Parathyroid adenoma (tissue), 2 donors: ENCODE results near the gene TUBB6.

Source experiments
- H2AFZ ChIP-seq: fragments of 300-600 bp; sonication (generic); one replicate; pipeline ENCODE4 v1.7.0; 2017; ENCODE audit warnings: antibody characterized with exemption, mild to moderate bottlenecking
- H3K27ac ChIP-seq: fragments of 300-600 bp; sonication (generic); one replicate; pipeline ENCODE4 v1.7.0; 2017
- H3K27me3 ChIP-seq: fragments of 300-600 bp; sonication (generic); one replicate; pipeline ENCODE4 v1.7.0; 2017; ENCODE audit warnings: low read length; ENCODE audit not compliant: control insufficient read depth, insufficient read depth
- H3K36me3 ChIP-seq: fragments of 300-600 bp; sonication (generic); one replicate; pipeline ENCODE4 v1.7.0; 2017; ENCODE audit warnings: low read length; ENCODE audit not compliant: control insufficient read depth, insufficient read depth
- H3K4me1 ChIP-seq: fragments of 300-600 bp; sonication (generic); one replicate; pipeline ENCODE4 v1.7.0; 2017; ENCODE audit warnings: control low read depth
- H3K4me2 ChIP-seq: fragments of 300-600 bp; sonication (generic); one replicate; pipeline ENCODE4 v1.7.0; 2017; ENCODE audit warnings: low read length
- H3K4me3 ChIP-seq: fragments of 300-600 bp; sonication (generic); one replicate; pipeline ENCODE4 v1.7.0; 2017; ENCODE audit warnings: low read depth, low read length
- H3K79me2 ChIP-seq: fragments of 300-600 bp; sonication (generic); one replicate; pipeline ENCODE4 v1.7.0; 2017; ENCODE audit warnings: control low read depth
- H3K9ac ChIP-seq: fragments of 300-600 bp; sonication (generic); one replicate; pipeline ENCODE4 v1.7.0; 2017; ENCODE audit warnings: mild to moderate bottlenecking
- H3K9me3 ChIP-seq: fragments of 300-600 bp; sonication (generic); one replicate; pipeline ENCODE4 v1.7.0; 2017; ENCODE audit warnings: low read length; ENCODE audit not compliant: control insufficient read depth
- TF ChIP-seq, protein P1 (sequence below): fragments of 300-600 bp; sonication (generic); IDR thresholded peaks from one replicate; pipeline ENCODE4 v1.7.0; 2017; ENCODE audit warnings: antibody characterized with exemption, mild to moderate bottlenecking
- donor health status: primary hyperparathyroidism.

Gene TUBB6

DNA sequence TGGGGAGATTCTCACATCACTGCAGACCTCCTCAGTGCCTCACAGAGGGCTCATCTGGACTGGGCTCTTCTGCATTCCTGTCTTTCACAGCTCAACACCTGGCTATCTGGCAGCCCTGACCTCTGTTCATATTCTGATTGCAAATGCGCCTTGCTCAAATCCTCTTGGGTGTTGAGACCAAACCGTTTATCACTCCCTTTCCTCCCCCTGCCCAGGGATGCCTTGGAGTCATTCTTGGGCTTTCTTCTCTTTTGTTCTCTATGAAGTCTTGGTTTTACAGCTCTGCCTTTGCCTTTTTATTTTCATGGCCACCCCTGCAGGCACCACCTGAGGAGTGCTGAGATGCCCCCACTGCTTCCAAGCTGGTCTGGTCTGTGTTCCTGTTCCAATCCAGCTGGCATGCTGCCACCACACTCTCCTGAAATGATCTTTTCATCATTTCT lies 26.3 kb downstream of the TUBB6 start:
- Histone ChIP-seq H3K27me3 (no peaks in the 10 kb centered on the region), H3K9me3 (no peaks in the 10 kb centered on the region), H3K4me3 (no peak overlapping the region), H3K9ac (no peak overlapping the region), H2AFZ (no peak overlapping the region), H3K27ac (no peak overlapping the region), H3K4me1 (no peaks in the 10 kb centered on the region), H3K4me2 (no peak overlapping the region), H3K36me3 (peaks cover 2% of the 10 kb centered on the region), H3K79me2 (peaks cover 4% of the 10 kb centered on the region)
- TF ChIP-seq, protein P1, sequence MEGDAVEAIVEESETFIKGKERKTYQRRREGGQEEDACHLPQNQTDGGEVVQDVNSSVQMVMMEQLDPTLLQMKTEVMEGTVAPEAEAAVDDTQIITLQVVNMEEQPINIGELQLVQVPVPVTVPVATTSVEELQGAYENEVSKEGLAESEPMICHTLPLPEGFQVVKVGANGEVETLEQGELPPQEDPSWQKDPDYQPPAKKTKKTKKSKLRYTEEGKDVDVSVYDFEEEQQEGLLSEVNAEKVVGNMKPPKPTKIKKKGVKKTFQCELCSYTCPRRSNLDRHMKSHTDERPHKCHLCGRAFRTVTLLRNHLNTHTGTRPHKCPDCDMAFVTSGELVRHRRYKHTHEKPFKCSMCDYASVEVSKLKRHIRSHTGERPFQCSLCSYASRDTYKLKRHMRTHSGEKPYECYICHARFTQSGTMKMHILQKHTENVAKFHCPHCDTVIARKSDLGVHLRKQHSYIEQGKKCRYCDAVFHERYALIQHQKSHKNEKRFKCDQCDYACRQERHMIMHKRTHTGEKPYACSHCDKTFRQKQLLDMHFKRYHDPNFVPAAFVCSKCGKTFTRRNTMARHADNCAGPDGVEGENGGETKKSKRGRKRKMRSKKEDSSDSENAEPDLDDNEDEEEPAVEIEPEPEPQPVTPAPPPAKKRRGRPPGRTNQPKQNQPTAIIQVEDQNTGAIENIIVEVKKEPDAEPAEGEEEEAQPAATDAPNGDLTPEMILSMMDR: no peak

DNA sequence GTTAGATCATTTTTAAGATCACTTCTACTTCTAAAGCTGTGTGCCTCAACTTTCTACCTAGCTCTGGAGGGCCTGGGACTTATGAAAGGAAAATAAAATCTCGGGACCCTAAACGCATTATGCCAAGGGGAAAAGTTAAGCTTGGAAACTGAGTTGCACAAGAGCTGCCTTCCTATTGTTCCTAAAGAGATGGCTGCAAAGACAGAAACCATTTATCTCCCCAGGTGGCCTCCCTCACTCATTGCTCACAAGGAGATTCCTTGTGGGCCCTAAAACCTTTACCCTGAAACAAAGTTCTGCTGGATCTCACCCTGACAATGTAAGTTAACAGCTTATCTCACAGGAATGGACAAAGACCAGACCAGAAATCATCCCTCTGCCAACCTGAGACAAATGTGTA lies 26.8 kb downstream of the TUBB6 start:
- Histone ChIP-seq H3K27ac (no peak overlapping the region), H3K9ac (no peak overlapping the region), H3K4me2 (no peak overlapping the region), H3K9me3 (no peaks in the 10 kb centered on the region), H3K4me3 (no peak overlapping the region), H3K27me3 (no peaks in the 10 kb centered on the region), H2AFZ (no peak overlapping the region), H3K79me2 (peaks cover 4% of the 10 kb centered on the region), H3K4me1 (no peaks in the 10 kb centered on the region), H3K36me3 (peaks cover 2% of the 10 kb centered on the region)
- TF ChIP-seq, protein P1: no peak

DNA sequence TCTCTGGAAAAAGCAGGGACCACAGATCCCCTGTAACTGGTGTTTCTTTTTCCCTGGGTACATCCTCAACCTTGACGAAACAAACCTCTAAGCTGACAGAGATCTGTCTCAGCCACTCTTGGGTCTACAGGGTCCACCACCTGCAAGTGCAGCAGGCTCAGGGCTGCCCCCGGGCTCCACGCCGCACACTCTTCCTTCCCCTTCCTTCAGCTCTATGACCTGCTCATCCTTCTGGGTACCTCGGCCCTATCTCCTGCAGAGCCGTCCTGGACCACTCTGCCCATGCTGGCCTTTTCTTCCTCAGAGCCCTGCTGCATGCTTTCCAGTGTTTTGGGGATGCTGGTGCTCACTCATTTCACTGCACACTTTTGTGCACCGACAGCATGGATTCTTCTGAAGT lies 27.5 kb downstream of the TUBB6 start:
- Histone ChIP-seq H3K4me2 (no peak overlapping the region), H2AFZ (no peak overlapping the region), H3K27me3 (no peaks in the 10 kb centered on the region), H3K79me2 (peaks cover 4% of the 10 kb centered on the region), H3K4me3 (no peak overlapping the region), H3K27ac (no peak overlapping the region), H3K36me3 (peaks cover 2% of the 10 kb centered on the region), H3K9me3 (no peaks in the 10 kb centered on the region), H3K4me1 (no peaks in the 10 kb centered on the region), H3K9ac (no peak overlapping the region)
- TF ChIP-seq, protein P1: no peak

DNA sequence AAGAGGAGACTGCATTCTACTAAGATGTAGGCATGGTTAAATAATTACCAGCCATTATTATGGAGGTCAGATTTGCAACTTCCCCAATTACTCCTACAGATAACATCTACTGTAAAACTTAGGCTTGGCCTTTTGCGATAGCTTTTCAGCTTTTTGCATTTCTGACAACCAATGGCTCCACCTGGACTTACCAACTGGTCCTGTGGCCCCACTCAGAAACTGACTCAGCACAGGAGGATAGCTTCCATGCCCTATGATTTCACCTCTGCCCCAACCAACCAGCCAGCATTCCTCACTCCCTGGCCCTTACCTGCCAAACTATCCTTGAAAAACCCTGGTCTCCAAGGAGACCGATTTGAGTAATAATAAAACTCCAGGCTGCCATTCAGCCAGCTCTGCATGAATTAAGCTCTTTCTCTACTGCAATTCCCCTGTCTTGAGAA lies 28.2 kb downstream of the TUBB6 start:
- Histone ChIP-seq H3K4me3 (no peak overlapping the region), H3K27ac (no peak overlapping the region), H3K27me3 (no peaks in the 10 kb centered on the region), H3K36me3 (peaks cover 2% of the 10 kb centered on the region), H3K9me3 (no peaks in the 10 kb centered on the region), H3K79me2 (peaks cover 4% of the 10 kb centered on the region), H2AFZ (no peak overlapping the region), H3K4me1 (no peaks in the 10 kb centered on the region), H3K9ac (no peak overlapping the region), H3K4me2 (no peak overlapping the region)
- TF ChIP-seq, protein P1: no peak

GRCh38 chr18:12336887-12337286 lies 28.8 kb downstream of the TUBB6 start:
- TF ChIP-seq, protein P1: no peak
- no peaks in the 10 kb centered on the region for H3K27me3 ChIP-seq
- H3K27ac ChIP-seq: no peak overlapping the region
- H3K9ac ChIP-seq: no peak overlapping the region
- peaks cover 4% of the 10 kb centered on the region for H3K79me2 ChIP-seq
- no peak overlapping the region for H2AFZ ChIP-seq
- H3K36me3 ChIP-seq: peaks cover 2% of the 10 kb centered on the region
- no peaks in the 10 kb centered on the region for H3K4me1 ChIP-seq
- H3K4me2 ChIP-seq: no peak overlapping the region
- H3K4me3 ChIP-seq: no peak overlapping the region
- no peaks in the 10 kb centered on the region for H3K9me3 ChIP-seq
